GM21737 (cell line): ENCODE results near the gene TNP2.
"Not testable (repeated sequence)": the region's sequence is repeated elsewhere in the genome, so short reads cannot be mapped to it uniquely, and the experiment has no call there.

Experiments
- ATAC-seq: cut with Tn5 transposase; IDR thresholded peaks from one replicate; pipeline ENCODE4 v1.9.1; 2021; ENCODE audit warnings: mild to moderate bottlenecking, moderate library complexity; ENCODE audit not compliant: unreplicated experiment

Gene TNP2

DNA sequence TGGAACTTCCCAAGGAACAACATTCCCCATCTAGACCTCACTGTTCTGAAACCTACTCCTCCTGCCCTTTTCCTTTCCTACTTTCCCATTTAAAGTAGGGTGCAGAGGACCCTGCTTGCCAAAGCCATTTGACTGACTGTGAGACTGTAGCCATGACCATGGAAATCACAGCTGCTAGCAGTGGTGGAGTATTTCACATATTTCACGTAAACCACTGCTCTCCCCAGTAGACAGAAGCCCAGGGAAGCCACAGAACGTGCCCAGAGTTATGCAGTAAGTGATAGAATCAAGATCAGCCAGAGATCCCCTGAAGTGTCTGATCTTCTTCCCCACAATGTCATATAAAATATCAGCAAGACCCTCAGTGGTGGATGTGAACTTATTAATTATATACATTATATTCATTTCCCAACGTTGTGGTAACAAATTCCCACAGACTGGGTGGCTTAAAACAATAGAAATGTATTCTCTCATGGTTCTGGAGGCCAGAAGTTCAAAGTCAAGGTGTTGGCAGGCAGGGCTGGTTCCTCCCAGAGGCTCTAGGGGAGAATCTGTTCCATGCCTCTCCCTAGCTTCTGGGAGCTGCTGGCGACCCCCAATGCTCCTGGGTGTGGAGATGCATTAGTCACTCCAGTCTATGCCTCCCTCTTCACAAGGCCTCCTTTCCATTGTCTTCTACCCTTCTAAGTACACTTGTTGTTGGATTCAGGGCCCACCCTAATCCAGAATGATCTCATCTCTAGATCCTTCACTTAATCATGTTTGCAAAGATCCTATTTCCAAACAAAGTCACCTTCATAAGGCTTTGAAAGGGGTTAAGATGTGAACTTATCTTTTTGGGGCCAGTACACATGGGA, 32.7 kb upstream of the TNP2 start:
- no peak for ATAC-seq

DNA sequence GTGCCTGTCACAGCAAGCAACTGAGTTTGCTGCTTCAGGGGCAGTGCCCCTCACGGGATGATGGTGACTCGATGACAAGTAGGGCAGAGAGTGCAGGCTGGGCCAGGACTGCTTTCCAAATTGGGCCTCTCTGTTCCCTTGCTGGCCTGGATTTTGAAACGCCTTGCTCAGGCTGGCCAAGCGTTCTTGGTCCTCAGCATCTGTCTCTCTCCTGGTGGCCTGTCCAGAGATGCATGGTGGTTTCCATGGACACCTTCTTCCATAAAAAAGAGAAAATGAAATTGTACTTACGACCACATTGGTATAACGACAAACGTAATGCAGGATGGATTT, 31.4 kb upstream of the TNP2 start:
- ATAC-seq, result no peak

DNA sequence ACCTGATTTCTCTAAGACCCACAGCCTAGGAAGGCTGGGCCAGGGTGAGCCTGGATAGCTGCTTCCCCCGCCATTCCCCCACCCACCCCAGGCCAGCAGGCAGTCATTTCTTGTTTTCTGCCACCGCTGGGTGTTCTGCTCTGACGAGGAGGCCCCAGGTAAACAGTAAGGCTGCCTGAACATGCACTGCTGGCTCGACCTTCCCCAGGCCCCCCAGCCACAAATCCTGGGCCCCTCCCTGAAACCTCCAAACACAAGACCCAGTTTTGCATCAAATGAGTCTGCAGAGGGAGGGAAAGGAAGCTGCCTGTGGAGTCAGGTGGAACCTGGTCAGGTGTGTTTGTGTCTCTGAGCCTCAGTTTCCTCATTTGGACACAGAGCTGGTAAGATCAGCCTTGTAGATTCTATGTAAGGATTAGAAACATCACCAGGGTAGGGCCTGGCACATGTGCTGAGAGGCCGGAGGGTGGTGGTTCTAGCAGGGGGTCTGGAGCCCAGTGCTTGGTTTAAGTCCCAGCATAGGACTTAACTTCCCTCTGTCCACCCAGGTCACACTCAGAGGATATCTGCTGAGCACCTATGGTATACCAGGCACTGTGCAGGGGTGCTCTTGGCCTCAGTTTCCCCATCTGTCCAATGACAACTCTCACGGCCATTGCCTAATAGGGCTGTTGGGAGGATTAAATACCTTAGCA, 30.9 kb upstream of the TNP2 start:
- ATAC-seq, result no peak

DNA sequence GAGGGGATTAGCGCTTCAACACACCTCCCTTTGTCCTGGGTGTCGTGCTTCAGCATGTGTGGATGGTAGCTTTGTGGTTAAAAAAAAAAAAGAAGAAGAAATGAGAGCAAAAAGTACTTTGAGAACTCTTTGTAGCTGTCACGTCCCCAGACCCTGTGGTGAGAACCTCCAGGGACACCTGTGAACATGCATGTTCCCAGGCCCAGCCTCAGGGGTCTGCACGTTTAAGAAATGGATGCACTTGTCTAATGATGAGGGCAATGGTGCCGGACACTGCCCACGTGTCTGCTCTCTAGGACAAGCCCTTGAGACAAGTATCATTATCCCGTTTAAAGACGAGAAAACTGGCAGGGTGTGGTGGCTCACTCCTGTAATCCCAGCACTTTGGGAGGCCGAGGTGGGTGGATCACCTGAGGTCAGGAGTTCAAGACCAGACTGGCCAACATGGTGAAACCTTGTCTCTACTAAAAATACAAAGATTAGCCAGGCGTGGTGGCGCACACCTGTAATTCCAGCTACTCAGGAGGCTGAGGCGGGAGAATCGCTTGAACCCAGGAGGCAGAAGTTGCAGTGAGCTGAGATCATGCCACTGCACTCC, 29.9 kb upstream of the TNP2 start:
- not testable (repeated sequence) for ATAC-seq

DNA sequence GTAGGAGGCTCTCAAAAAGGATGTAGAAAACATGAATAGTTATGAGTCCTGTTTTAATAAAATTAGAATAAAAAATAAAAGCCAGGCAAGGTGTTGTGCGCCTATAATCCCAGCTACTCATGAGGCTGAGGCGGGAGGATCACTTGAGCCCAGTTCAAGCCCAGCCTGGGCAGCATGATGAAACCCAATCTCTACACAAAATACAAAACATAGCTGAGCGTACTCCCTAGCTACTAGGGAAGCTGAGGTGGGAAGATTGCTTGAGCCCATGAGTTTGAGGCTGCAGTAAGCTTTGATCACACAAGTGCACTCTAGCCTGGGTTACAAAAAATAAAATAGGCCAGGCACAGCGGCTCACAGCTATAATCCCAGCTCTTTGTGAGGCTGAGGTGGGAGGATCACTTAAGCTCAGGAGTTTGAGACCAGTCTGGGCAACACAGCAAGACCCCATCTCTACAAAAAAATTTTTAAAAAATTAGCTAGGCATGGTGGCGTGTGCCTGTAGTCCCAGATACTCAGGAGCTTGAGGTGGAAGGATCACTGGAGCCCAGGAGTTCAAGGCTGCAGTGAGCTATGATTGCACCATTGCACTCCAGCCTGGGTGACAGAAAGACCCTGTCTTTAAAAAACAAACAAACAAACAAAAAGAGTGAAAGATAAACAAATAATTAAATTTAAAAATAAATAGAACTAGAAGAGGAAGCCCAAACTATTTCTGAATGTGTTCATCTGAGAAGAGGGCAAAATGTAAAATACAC, 29.2 kb upstream of the TNP2 start:
- ATAC-seq, result no peak

DNA sequence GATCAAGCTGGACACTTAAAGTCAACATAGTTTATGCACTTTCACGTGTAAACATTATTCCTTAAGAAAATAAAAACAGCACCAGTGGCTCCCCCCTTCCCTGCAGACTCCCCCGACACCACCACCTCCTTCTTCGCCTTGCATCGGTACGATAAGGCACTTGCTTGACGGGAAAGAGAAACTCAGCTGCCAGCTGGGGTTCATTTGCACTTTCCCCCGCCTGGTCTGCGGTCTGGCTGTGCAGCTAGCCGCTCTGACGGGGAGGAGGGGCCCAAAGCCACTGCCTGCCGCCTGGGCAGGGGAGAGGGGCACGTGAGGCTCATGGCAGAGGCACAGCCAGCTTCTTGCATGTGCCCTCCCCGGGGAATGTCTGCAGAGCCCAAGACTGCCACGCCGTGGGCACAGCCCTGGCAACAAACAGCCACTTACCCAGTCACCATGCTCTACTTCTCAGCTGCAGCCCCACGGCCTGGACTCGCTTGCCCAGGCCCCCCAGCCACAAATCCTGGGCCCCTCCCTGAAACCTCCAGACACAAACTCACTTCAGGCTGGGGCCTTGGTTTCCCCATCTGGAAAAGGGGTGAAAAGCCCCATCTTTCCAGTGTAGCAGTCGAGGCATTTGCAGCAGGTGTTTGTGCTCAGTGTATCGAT, 28.5 kb upstream of the TNP2 start:
- ATAC-seq, result peak; percentile 74

DNA sequence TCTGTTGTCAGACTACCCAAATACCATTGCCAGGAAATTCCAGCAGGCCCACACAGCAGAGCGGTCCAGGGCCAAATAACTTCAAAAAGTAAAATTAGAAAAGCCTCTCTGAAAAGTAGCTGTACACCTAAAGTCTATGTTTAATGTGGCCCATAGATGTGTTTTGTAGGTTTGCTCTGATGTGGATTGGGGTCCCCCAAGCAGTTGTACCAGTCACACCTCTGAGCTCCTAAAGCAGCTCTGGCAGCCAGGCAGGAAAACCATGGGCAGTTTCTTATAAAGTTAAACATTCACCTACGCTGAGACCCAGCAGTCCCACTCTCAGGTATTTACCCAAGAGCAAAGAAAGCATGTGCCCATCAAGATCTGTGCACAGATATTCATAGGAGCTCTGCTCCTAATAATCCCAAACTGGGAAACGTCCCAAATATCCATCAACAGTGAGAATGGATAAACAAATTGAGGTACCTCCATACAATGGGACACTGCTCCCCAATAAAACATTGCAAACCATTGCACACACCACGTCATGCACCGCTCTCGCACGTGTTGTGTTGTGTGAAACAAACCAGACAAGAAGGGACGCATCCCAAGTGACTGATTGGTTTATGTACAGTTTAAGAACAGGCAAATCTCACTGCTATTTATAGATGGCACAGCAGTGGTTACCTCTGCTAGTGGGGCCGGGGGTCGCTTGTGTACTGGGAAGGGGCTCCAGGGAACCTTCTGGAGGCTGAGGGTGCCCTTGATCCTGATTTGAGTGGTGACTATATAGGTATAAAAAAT, 27.8 kb upstream of the TNP2 start:
- no peak for ATAC-seq

DNA sequence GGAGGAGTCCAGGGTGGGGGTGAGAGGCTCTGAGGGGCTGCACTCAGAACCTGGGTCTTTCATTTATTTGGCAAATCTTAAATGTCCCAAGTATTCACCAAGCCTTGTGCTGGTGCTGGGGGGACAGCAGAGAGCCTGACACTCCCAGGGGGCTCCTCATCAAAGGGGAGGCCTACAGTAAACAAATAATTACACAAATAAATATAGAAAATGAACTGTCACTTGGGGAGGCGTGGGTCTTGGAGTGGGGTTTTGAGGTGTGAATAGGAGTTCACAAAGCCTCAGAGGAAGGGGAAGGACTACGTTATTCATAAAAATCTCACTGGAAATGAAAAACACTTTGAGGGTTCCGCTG, 27.2 kb upstream of the TNP2 start:
- no peak for ATAC-seq

DNA sequence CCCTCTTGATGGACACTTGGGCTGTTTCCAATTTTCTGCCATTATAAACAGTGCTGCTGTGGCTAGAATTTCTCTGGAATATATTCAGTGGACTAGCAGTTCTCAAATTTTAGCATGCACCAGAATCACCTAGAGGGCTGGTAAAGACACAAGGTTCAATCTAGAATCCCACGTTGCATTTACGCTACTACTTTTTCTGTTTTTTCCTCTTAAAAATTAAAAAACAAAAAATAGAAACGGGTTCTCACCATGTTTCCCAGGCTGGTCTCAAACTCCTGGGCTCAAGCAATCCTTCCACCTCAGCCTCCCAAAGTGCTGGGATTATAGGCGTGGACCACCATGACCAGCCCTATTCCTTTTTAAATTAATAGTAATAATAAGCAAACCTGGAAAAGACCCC, 26.5 kb upstream of the TNP2 start:
- ATAC-seq, result no peak

DNA sequence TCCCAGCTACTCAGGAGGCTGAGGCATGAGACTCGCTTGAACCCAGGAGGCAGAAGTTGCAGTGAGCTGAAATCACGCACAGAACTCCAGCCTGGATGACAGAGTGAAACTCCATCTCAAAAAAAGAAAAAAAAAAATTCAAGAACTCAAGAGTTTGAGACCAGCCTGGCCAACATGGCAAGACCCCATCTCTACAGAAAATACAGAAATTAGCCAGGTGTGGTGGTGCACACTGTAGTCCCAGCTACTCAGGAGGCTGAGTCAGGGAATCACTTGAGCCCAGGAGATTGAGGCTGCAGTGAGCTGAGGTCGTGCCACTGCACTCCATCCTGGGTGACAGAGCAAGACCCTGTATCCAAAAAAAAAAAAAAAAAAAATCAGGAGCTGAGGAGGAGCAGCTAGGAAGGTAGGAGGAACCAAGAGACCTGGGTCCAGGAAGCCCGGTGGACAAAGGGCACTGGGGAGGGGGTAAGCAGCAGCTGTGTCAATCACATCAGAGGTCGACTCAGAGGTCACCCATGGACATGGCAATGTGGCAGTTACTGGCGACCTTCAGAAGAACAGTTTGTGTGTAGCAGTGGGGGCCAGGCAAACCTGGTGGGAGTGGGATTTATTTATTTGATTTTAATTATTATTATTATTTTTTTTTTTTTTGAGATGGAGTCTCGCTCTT, 23.1 kb upstream of the TNP2 start:
- ATAC-seq, result no peak

DNA sequence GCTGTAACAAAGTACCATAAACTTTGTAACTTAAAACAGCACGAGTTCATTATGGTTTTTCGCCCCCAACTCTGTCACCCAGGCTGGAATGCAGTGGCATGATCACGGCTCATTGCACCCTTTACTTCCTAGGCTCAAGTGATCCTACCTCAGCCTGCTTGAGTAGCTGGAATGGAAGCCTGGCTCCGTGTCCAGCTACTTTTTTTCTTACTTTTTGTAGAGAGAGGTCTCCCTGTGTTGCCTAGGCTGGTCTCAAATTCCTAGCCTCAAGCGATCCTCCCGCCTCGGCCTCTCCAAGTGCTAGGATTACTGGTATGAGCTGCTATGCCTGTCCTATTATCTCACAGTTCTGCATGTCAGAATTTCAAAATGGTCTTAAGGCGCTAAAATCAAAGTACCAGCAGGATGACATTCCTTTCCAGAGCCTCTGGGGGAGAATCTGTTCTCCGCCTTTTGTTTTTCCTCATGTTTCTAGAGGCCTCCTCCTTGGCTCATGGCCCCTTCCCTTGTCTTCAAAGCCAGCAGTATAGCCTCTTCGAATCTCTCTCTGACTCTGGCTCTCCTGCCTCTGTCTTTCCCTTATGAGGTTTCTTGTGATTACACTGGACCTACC, 22.1 kb upstream of the TNP2 start:
- ATAC-seq, result no peak

DNA sequence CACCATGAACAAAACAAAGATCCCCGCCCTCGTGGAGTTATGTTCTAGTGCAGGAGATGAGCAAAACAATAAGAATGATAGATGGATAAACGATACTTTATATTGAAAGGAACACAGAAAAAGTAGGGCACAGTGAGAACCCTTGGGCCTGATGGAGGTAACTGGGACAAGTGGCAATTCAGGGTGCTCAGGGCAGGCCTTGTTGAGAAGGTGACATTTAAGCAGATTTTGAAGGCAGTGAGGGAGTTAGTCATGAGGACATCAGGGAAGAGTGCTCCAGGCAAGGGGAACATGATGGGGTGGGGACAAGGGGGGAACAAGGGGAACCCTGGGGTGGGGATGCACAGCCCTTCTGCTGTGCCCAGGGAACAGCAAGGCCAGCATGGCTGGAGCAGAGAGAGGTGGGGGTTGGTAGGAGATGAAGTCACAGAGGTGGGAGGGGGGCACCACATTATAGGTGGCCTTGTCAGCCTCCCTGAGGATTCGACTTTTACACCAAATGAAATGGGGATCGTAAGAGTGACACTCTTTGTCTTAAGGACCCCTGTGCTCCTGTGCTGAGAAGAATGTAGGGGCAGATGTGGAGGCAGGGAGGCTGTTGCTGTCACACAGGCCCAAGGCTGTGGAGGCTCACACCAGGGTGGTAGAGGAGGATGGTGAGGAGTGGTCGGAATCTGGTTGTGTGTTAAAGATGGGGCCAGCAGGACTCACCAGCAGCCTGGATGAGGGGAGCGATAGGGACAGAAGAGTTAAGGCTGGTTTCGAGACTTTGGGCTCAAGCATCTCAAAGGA, 21.2 kb upstream of the TNP2 start:
- no peak for ATAC-seq

DNA sequence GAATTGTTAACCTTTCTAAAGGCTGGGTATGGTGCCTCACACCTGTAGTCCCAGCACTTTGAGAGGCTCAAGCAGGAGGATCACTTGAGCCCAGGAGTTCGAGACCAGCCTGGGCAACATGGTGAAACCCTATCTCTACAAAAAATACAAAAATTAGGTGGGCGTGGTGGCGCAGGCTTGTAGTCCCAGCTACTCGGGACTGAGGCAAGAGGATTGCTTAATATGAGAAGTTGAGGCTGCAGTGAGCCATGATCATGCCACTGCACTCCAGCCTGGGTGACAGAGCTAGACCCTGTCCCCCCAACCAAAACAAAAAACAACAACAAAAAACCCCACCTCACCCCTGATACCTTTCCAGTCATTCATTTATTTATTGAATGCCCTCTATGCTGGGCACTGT, 20.6 kb upstream of the TNP2 start:
- ATAC-seq, result not testable (repeated sequence)

DNA sequence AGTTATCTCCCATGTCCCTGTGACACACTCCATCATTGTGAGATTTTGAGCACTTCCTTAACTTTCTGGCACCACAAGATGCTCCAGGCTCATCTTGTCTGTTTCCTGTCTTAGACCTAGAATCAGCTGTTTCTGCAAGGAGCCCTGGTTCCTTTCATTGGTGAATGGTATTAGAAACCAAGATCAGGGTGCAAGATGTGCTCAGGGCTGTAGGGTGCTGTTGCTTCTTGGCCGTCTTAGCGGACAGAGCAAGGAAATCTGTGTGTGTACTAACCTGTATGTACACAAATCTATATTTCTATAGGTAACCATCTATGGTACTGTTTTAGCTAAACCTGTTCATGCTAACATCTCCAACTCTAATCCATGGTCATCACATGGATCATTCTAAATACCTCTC, 20.1 kb upstream of the TNP2 start:
- no peak for ATAC-seq

DNA sequence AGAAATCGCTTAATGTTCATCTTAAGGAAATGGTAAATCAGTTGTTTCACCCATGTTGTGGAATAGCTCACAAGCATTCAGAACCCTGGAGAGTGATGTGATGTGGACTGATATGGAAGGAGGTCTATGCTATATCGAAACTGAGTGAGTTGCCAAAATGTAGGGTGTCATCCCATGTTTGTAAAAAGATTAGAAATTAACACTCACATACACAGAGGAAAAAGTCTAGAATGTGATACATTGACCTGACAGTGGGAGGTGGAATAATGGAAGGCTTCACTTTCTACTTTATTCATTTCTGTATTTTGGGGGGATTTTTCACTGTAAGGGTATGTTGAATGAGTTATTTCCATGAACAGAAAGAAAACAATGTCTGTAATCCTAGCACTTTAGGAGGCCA, 16.7 kb upstream of the TNP2 start:
- ATAC-seq, result no peak

DNA sequence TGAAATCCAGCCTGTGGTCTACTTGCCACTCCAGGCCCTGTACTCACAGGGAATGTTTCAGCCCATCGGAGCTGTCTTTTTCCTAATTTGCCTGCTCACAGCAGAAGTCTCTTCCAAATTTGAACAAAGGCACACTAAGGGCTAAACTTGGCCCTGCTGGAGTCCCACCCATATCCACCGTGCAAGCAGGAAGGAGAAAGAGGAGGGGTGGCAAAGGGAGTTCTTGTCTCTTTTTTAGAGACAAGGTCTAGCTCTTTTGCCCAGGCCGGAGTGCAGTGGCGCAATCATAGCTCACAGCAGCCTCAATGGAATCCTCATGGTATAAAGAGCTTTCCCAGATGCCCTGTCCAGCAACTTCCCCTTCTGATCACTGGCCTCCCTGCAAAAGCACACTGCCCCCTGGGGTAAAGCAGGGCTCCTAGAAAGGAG, 14.7 kb upstream of the TNP2 start:
- ATAC-seq, result no peak

DNA sequence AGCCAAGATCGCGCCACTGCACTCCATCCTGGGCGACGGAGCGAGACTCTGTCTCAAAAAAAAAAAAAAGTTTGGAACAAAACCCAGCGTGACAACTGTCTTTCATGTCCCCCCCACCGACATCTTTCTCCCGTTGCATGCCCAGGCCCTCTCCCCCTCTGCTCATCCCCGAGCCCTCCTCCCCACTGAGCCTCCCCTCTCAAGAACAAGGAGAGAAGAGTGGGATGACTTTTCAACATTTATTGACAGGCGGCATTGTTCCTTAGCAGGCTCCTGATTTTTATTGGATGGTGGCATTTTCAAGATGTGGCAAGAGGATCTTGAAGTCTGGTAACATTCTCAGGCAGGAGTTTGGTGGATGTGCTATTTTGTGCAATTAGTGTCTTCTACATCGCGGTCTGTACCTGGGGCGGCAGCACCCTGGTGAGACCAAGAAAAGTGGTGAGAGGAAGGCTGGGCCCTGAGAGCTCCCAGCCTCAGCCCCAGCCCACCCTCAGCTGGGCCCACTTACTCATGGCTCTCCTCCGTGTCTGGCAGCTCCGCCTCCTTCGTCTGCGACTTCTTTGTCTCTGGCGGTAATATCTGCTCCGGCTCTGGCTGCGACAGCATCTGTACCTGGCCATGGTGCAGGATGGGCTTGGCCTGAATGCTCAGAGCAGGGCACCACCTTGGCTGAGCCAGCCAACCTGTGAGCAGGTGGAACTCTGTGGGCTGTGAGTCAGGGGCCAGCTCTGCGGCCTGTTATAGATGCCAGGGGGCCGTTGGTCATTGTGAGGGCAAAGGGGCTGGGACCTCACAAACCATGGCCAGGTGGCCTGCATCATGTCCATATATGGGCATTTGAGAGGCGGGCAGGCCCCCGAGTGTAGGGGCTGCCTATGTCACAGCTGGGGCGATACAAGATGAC, 11.7 kb upstream of the TNP2 start, which contains the start of gene PRM1:
TSS of gene PRM1 (minus strand) at position 715 of the 907 bp plus-strand sequence. CDS start at position 623, 92 bp downstream.
- ATAC-seq, result no peak
